Measurements from ENCODE around the gene R3HDM2.

The R3HDM2 gene

DNA sequence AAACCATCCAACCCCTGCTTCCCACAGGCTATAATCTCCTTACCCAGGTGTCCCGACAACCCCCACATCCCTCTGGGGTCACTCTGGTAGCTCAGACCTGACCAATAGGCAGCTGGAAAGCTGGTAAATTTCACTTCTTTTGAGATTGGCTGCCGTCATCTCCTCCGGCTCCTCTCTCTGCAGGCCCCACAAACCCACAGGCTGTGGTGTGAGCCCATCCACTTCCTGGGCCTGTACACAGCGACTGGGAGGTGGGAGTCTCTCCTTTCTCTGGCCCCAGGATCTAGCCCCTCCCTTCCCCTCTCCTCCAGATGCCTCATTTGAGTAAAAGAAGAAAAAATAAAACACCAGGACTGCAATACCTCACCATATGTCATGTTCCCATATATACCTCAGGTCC is 4.5 kb upstream of the R3HDM2 start:
- peak; percentile 24; the same call in 1 of the 2 replicates for TF ChIP-seq MYC (IDR thresholded peaks at IDR 0.05; ENCODE audit: low read depth, low read length)
- TF ChIP-seq, protein P1, sequence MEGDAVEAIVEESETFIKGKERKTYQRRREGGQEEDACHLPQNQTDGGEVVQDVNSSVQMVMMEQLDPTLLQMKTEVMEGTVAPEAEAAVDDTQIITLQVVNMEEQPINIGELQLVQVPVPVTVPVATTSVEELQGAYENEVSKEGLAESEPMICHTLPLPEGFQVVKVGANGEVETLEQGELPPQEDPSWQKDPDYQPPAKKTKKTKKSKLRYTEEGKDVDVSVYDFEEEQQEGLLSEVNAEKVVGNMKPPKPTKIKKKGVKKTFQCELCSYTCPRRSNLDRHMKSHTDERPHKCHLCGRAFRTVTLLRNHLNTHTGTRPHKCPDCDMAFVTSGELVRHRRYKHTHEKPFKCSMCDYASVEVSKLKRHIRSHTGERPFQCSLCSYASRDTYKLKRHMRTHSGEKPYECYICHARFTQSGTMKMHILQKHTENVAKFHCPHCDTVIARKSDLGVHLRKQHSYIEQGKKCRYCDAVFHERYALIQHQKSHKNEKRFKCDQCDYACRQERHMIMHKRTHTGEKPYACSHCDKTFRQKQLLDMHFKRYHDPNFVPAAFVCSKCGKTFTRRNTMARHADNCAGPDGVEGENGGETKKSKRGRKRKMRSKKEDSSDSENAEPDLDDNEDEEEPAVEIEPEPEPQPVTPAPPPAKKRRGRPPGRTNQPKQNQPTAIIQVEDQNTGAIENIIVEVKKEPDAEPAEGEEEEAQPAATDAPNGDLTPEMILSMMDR (IDR thresholded peaks at IDR 0.05; ENCODE audit: low read depth, low read length) = no peak
- TF ChIP-seq, protein P2, sequence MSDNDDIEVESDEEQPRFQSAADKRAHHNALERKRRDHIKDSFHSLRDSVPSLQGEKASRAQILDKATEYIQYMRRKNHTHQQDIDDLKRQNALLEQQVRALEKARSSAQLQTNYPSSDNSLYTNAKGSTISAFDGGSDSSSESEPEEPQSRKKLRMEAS (IDR thresholded peaks at IDR 0.05; ENCODE audit: low read depth, low read length) = no peak
- TF ChIP-seq POLR2A (IDR thresholded peaks at IDR 0.05; ENCODE audit: extremely low read depth, insufficient read length) = peak; percentile 25
- peak; percentile 90 for DNase-seq (ENCODE audit: low read depth)
- H3K4me3 ChIP-seq (ENCODE audit: low read depth, low read length) = peak overlapping the region; percentile 70

DNA sequence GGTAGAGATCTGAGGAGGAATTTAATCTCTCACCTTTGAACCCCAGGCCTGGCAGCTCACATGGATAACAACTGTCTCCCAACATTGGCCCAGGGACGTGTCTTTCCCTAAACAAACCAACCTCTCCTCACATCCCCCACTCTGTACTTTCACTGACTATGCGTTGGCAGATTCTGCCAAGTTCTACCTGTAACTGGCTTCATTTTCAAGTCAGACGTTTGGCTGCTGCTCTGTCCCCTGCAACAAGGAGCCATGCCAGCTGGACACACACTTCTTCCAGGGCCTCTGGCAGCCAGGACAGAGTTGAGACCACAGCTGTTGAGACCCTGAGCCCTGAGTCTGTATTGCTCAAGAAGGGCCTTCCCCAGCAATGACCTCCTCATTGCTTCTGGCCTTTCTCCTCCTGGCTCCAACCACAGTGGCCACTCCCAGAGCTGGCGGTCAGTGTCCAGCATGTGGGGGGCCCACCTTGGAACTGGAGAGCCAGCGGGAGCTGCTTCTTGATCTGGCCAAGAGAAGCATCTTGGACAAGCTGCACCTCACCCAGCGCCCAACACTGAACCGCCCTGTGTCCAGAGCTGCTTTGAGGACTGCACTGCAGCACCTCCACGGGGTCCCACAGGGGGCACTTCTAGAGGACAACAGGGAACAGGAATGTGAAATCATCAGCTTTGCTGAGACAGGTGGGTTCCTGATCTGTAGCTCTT is 3.8 kb upstream of the R3HDM2 start, which contains the start of gene INHBC:
INHBC (plus strand) TSS at position 268 of the 707 bp plus-strand sequence; CDS start at position 371, 103 bp downstream.
- DNase-seq (ENCODE audit: low read depth) = peak; percentile 30
- TF ChIP-seq MYC (IDR thresholded peaks at IDR 0.05; ENCODE audit: low read depth, low read length) (no peak), POLR2A (IDR thresholded peaks at IDR 0.05; ENCODE audit: extremely low read depth, insufficient read length) (no peak)
- TF ChIP-seq, protein P2 (IDR thresholded peaks at IDR 0.05; ENCODE audit: low read depth, low read length) = no peak
- TF ChIP-seq, protein P1 (IDR thresholded peaks at IDR 0.05; ENCODE audit: low read depth, low read length) = no peak
- peak within 1 kb of the TSS; percentile 70 for H3K4me3 ChIP-seq (ENCODE audit: low read depth, low read length)

DNA sequence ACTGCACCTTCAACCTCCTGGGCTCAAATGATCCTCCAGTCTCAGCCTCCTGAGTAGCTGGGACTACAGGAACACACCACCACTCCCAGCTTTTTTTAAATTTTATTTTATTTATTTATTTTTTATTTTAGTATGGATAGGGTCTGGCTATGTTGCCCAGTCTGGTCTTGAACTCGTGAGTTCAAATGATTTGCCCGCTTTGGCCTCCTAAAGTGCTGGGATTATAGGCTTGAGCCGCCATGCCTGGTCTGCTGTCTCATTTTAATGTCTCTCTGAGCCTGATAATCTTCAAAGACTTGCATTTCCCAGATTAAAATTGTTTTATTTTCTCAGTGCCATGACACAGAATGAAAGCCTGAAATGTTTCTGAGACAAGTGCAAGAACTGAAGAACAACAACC is 2.5 kb upstream of the R3HDM2 start:
- TF ChIP-seq, protein P2 (IDR thresholded peaks at IDR 0.05; ENCODE audit: low read depth, low read length) = no peak
- TF ChIP-seq, protein P1 (IDR thresholded peaks at IDR 0.05; ENCODE audit: low read depth, low read length) = no peak
- TF ChIP-seq MYC (IDR thresholded peaks at IDR 0.05; ENCODE audit: low read depth, low read length) = no peak
- no peak for TF ChIP-seq POLR2A (IDR thresholded peaks at IDR 0.05; ENCODE audit: extremely low read depth, insufficient read length)
- no peak overlapping the region for H3K4me3 ChIP-seq (ENCODE audit: low read depth, low read length)
- DNase-seq (ENCODE audit: low read depth) = no peak

DNA sequence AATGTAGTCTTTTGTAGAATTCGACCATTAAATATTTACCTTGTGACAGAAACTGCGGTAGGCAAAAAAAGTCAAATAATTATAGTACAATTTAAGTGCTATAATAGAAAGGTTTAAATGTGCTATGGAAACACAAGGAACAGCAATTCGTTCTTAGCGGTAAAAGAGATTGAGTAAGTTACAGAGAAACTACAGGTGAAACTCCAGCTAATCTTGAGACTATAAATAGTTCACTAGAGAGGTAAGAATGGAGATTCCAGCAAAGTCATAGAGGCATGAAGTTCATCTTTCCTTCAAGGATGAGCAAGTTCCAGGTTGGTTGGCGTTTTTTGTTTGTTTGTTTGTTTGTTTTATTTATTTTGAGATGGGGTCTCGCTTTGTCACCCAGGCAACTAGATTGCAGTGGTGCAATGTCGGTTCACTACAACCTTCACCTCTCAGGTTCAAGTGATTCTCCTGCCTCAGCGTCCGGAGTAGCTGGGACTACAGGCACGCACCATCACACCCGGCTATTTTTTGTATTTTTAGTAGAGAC is 878 bp upstream of the R3HDM2 start:
- H3K4me3 ChIP-seq (ENCODE audit: low read depth, low read length) = peak overlapping the region; percentile 74
- TF ChIP-seq, protein P2 (IDR thresholded peaks at IDR 0.05; ENCODE audit: low read depth, low read length) = no peak
- TF ChIP-seq MYC (IDR thresholded peaks at IDR 0.05; ENCODE audit: low read depth, low read length) (no peak), POLR2A (IDR thresholded peaks at IDR 0.05; ENCODE audit: extremely low read depth, insufficient read length) (no peak)
- TF ChIP-seq, protein P1 (IDR thresholded peaks at IDR 0.05; ENCODE audit: low read depth, low read length) = no peak
- DNase-seq (ENCODE audit: low read depth) = no peak

DNA sequence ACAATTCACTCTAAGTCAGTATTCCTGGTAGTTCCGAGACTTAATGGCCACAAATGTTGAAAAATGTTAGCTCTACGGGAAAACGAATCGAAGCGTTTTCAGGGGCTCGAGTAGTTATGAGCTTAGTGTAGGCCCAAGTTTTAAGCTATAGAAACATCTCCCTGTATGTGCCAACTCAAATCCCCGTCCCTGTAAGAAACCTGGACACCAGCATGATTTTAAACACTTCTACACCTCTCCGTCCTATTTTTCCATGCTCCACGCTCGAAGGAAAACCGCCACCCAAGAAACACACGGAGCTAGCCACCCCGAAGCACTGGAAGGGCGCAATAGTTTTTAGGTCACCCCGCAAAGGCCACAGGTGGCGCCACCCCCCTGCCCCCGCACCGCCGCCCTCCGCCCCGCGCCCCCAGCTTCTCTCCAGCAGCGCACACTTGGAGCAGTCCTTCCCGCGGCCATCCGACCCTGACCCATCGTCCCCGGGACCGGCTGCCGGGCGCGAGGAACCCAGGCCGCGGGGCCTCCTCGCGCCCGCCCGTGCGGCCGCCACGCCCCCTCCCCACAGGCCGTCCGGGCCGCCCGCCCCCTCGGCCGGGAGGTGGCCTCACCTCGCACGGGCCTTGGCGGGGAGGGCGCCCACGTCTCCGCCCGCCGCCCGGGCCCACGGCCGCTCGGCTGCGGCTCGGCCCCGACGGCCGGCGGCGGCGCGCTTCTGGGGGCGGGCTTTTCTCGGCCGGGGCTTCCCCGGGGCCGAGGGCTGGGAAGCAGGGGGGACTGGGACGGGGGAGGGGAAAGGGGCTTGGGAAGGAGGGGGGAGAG is 522 bp downstream of the R3HDM2 start:
- H3K4me3 ChIP-seq (ENCODE audit: low read depth, low read length) = peak overlapping the region; percentile 64
- no peak for DNase-seq (ENCODE audit: low read depth)
- TF ChIP-seq MYC (IDR thresholded peaks at IDR 0.05; ENCODE audit: low read depth, low read length) (no peak; the same call in 1 of the 2 replicates), POLR2A (IDR thresholded peaks at IDR 0.05; ENCODE audit: extremely low read depth, insufficient read length) (no peak)
- TF ChIP-seq, protein P1 (IDR thresholded peaks at IDR 0.05; ENCODE audit: low read depth, low read length) = no peak
- TF ChIP-seq, protein P2 (IDR thresholded peaks at IDR 0.05; ENCODE audit: low read depth, low read length) = no peak
